Liver (tissue), 9 donors: ENCODE results near the gene FER1L5. TPM values are rescaled to one million over a fixed set of nuclear protein-coding genes. Genes with fewer than 3 reads are reported as not detected.

Experiments used
- DNase-seq: peaks from one replicate; pipeline ENCODE4 v3.0.0-alpha.2; 2017; ENCODE audit warnings: low spot score
- H3K27ac ChIP-seq, 2 donors: one replicate each; pipeline ENCODE4 v1.7.0; 2013; ENCODE audit warnings: inconsistent platforms in 2 of 2, low read length in 2 of 2, control low read depth in 1 of 2, low read depth in 1 of 2, mild to moderate bottlenecking in 1 of 2
- H3K27me3 ChIP-seq, 4 donors: one replicate each; pipeline versions ENCODE4 v1.6.1 to v1.7.0; 2013; ENCODE audit warnings: low read length in 3 of 4, inconsistent platforms in 1 of 4, mild to moderate bottlenecking in 1 of 4, moderate library complexity in 1 of 4; ENCODE audit not compliant: control insufficient read depth in 4 of 4, insufficient read depth in 4 of 4
- H3K36me3 ChIP-seq, 4 donors: one replicate each; pipeline versions ENCODE4 v1.6.1 to v1.7.0; 2013; ENCODE audit warnings: low read length in 3 of 4, mild to moderate bottlenecking in 3 of 4, low read depth in 1 of 4, moderate library complexity in 1 of 4; ENCODE audit not compliant: control insufficient read depth in 4 of 4, insufficient read depth in 3 of 4
- H3K4me1 ChIP-seq, 4 donors: one replicate each; pipeline versions ENCODE4 v1.6.1 to v1.7.0; 2013; ENCODE audit warnings: low read length in 3 of 4, mild to moderate bottlenecking in 3 of 4, moderate library complexity in 1 of 4; ENCODE audit not compliant: control insufficient read depth in 4 of 4, insufficient read depth in 4 of 4
- H3K4me3 ChIP-seq, 3 donors: one replicate each; pipeline versions ENCODE4 v1.6.1 to v1.7.0; 2013; ENCODE audit warnings: low read length in 3 of 3, control low read depth in 1 of 3, low read depth in 1 of 3, mild to moderate bottlenecking in 1 of 3
- H3K9ac ChIP-seq, 2 donors: one replicate each; pipeline ENCODE4 v1.7.0; 2013; ENCODE audit warnings: low read length in 2 of 2, mild to moderate bottlenecking in 2 of 2, moderate library complexity in 2 of 2, control low read depth in 1 of 2, low read depth in 1 of 2
- H3K9me3 ChIP-seq, 4 donors: one replicate each; pipeline versions ENCODE4 v1.6.1 to v1.7.0; 2013; ENCODE audit warnings: low read length in 3 of 4; ENCODE audit not compliant: control insufficient read depth in 4 of 4
- EGR1 ChIP-seq, 2 donors: IDR thresholded peaks; 2 replicates each; pipeline ENCODE4 v1.6.1; 2016 to 2018; ENCODE audit warnings: antibody characterized with exemption in 2 of 2, low read depth in 2 of 2
- FOXA1 ChIP-seq: IDR thresholded peaks from 2 replicates; pipeline ENCODE4 v1.6.1; 2016; ENCODE audit warnings: antibody characterized with exemption
- FOXA2 ChIP-seq: IDR thresholded peaks from 2 replicates; pipeline ENCODE4 v1.6.1; 2016; ENCODE audit warnings: antibody characterized with exemption
- GABPA ChIP-seq, 2 donors: IDR thresholded peaks in 1 of 2; conservative IDR thresholded peaks in 1 of 2; 2 replicates each; pipeline ENCODE4 v1.6.1; 2016; ENCODE audit warnings: antibody characterized with exemption in 2 of 2, mild to moderate bottlenecking in 1 of 2, moderate library complexity in 1 of 2
- HNF4A ChIP-seq, 2 donors: conservative IDR thresholded peaks; 2 replicates each; pipeline ENCODE4 v1.6.1; 2016; ENCODE audit warnings: antibody characterized with exemption in 2 of 2, mild to moderate bottlenecking in 2 of 2
- HNF4G ChIP-seq: IDR thresholded peaks from 2 replicates; pipeline ENCODE4 v1.6.1; 2016; ENCODE audit warnings: antibody characterized with exemption
- JUND ChIP-seq, 2 donors: IDR thresholded peaks; 2 replicates each; pipeline ENCODE4 v1.6.1; 2016; ENCODE audit warnings: antibody characterized with exemption in 2 of 2
- NR2F2 ChIP-seq: IDR thresholded peaks from 2 replicates; pipeline ENCODE4 v1.6.1; 2016; ENCODE audit warnings: antibody characterized with exemption
- RAD21 ChIP-seq, 2 donors: IDR thresholded peaks; 2 replicates each; pipeline ENCODE4 v1.6.1; 2016; ENCODE audit warnings: antibody characterized with exemption in 2 of 2, mild to moderate bottlenecking in 2 of 2
- RXRA ChIP-seq, 2 donors: IDR thresholded peaks; 2 replicates each; pipeline ENCODE4 v1.6.1; 2017 to 2018; ENCODE audit warnings: antibody characterized with exemption in 2 of 2, mild to moderate bottlenecking in 1 of 2
- SP1 ChIP-seq: IDR thresholded peaks from 2 replicates; pipeline ENCODE4 v1.6.1; 2018; ENCODE audit warnings: antibody characterized with exemption, mild to moderate bottlenecking
- TAF1 ChIP-seq: conservative IDR thresholded peaks from 2 replicates; pipeline ENCODE4 v1.6.1; 2016; ENCODE audit warnings: antibody characterized with exemption, mild to moderate bottlenecking
- YY1 ChIP-seq: IDR thresholded peaks from 2 replicates; pipeline ENCODE4 v1.6.1; 2016; ENCODE audit warnings: antibody characterized with exemption, mild to moderate bottlenecking
- WGBS: extraction: QIAGEN DNeasy Blood & Tissue Kit; methylation state at CpG from one replicate; pipeline ENCODE4 v1.1.7; 2013; 5-methylcytosine and 5-hydroxymethylcytosine counted together
- polyA plus RNA-seq, 2 donors: library from polyadenylated mRNA; stranded (reverse) in 1 of 2; unstranded in 1 of 2; fragments of 200-250 nt in 1 of 2; fragments of >200 nt in 1 of 2; fragmentation: Nextera tagmentation in 1 of 2; extraction: Ambion mirVana in 1 of 2; gene quantifications; one replicate each; pipeline versions ENCODE4 v1.2.1 to v1.2.3, GENCODE V29; 2013 to 2015
- total RNA-seq, 2 donors: library from RNA; depleted of rRNA; stranded (reverse); fragments of >200 nt; gene quantifications; one replicate each; pipeline ENCODE4 v1.2.3, GENCODE V29; 2014
- TF ChIP-seq, protein P1 (sequence below): IDR thresholded peaks from 2 replicates; pipeline ENCODE4 v1.6.1; 2016; ENCODE audit warnings: antibody characterized with exemption
- TF ChIP-seq, protein P2 (sequence below): fragments of 150-350 bp; IDR thresholded peaks from 2 replicates; pipeline ENCODE4 v1.5.1; 2017; ENCODE audit warnings: improper control_type of control experiment, low read depth, low read length; ENCODE audit not compliant: missing input control
- TF ChIP-seq, protein P3 (sequence below): IDR thresholded peaks from 2 replicates; pipeline ENCODE4 v1.6.1; 2016; ENCODE audit warnings: antibody characterized with exemption
- TF ChIP-seq, protein P4 (sequence below): IDR thresholded peaks from 2 replicates; pipeline ENCODE4 v1.6.1; 2016; ENCODE audit warnings: antibody characterized with exemption
- TF ChIP-seq, protein P5 (sequence below): IDR thresholded peaks from 2 replicates; pipeline ENCODE4 v1.6.1; 2016; ENCODE audit warnings: antibody characterized with exemption, mild to moderate bottlenecking
- donor health status: healthy.
- donor health status: healthy.
- donor health status: healthy.
- donor health status: healthy.
- donor health status: healthy.

Gene FER1L5
- total and polyA plus RNA-seq, 4 donors, result under 0.01 TPM; not detected in 3

DNA sequence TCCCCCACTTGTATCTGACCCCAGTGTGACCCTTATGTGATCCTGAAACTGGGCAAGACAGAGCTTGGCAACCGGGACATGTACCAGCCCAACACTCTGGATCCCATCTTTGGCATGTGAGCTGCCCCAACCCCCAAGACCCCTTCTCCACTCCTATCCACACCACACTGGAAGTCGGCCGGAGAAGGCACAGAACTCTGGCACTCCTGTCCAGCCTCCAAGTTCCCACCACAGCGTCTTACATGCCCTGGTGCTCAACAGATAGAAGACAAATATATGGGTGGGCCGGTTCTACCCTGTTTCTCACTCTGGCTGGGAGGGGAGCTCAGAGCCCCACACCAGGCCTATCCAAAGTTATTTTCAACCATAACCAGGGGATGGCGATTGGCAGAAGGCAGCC lies 56.5 kb downstream of the FER1L5 start:
- H3K4me3 ChIP-seq, result no peak overlapping the region
- peaks cover 0 to 8% (median 0%) of the 10 kb centered on the region in 4 donors for H3K36me3 ChIP-seq
- no peak for DNase-seq
- WGBS, result 95% methylated on average over 6 of the region's 6 CpGs
- H3K9me3 ChIP-seq, result no peaks in the 10 kb centered on the region
- H3K27me3 ChIP-seq, result no peaks in the 10 kb centered on the region
- H3K27ac ChIP-seq, result no peak overlapping the region
- no peak for TF ChIP-seq GABPA (IDR thresholded peaks at IDR 0.05 in 1 of 2, conservative IDR thresholded peaks at IDR 0.05 in 1 of 2)
- no peak for TF ChIP-seq FOXA1
- no peak for TF ChIP-seq FOXA2
- TF ChIP-seq, protein P1, sequence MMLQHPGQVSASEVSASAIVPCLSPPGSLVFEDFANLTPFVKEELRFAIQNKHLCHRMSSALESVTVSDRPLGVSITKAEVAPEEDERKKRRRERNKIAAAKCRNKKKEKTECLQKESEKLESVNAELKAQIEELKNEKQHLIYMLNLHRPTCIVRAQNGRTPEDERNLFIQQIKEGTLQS, result no peak
- no peak for TF ChIP-seq RXRA (IDR thresholded peaks at IDR 0.05)
- TF ChIP-seq, protein P2, sequence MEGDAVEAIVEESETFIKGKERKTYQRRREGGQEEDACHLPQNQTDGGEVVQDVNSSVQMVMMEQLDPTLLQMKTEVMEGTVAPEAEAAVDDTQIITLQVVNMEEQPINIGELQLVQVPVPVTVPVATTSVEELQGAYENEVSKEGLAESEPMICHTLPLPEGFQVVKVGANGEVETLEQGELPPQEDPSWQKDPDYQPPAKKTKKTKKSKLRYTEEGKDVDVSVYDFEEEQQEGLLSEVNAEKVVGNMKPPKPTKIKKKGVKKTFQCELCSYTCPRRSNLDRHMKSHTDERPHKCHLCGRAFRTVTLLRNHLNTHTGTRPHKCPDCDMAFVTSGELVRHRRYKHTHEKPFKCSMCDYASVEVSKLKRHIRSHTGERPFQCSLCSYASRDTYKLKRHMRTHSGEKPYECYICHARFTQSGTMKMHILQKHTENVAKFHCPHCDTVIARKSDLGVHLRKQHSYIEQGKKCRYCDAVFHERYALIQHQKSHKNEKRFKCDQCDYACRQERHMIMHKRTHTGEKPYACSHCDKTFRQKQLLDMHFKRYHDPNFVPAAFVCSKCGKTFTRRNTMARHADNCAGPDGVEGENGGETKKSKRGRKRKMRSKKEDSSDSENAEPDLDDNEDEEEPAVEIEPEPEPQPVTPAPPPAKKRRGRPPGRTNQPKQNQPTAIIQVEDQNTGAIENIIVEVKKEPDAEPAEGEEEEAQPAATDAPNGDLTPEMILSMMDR, result no peak
- TF ChIP-seq TAF1, result no peak
- no peak for TF ChIP-seq JUND (IDR thresholded peaks at IDR 0.05)
- no peak for TF ChIP-seq SP1
- no peak for TF ChIP-seq RAD21 (IDR thresholded peaks at IDR 0.05)
- TF ChIP-seq NR2F2, result no peak
- TF ChIP-seq, protein P3, sequence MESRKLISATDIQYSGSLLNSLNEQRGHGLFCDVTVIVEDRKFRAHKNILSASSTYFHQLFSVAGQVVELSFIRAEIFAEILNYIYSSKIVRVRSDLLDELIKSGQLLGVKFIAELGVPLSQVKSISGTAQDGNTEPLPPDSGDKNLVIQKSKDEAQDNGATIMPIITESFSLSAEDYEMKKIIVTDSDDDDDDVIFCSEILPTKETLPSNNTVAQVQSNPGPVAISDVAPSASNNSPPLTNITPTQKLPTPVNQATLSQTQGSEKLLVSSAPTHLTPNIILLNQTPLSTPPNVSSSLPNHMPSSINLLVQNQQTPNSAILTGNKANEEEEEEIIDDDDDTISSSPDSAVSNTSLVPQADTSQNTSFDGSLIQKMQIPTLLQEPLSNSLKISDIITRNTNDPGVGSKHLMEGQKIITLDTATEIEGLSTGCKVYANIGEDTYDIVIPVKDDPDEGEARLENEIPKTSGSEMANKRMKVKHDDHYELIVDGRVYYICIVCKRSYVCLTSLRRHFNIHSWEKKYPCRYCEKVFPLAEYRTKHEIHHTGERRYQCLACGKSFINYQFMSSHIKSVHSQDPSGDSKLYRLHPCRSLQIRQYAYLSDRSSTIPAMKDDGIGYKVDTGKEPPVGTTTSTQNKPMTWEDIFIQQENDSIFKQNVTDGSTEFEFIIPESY, result no peak
- TF ChIP-seq HNF4G, result no peak
- no peak for TF ChIP-seq YY1
- TF ChIP-seq HNF4A (conservative IDR thresholded peaks at IDR 0.05), result no peak
- TF ChIP-seq, protein P4, sequence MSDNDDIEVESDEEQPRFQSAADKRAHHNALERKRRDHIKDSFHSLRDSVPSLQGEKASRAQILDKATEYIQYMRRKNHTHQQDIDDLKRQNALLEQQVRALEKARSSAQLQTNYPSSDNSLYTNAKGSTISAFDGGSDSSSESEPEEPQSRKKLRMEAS, result no peak
- TF ChIP-seq, protein P5, sequence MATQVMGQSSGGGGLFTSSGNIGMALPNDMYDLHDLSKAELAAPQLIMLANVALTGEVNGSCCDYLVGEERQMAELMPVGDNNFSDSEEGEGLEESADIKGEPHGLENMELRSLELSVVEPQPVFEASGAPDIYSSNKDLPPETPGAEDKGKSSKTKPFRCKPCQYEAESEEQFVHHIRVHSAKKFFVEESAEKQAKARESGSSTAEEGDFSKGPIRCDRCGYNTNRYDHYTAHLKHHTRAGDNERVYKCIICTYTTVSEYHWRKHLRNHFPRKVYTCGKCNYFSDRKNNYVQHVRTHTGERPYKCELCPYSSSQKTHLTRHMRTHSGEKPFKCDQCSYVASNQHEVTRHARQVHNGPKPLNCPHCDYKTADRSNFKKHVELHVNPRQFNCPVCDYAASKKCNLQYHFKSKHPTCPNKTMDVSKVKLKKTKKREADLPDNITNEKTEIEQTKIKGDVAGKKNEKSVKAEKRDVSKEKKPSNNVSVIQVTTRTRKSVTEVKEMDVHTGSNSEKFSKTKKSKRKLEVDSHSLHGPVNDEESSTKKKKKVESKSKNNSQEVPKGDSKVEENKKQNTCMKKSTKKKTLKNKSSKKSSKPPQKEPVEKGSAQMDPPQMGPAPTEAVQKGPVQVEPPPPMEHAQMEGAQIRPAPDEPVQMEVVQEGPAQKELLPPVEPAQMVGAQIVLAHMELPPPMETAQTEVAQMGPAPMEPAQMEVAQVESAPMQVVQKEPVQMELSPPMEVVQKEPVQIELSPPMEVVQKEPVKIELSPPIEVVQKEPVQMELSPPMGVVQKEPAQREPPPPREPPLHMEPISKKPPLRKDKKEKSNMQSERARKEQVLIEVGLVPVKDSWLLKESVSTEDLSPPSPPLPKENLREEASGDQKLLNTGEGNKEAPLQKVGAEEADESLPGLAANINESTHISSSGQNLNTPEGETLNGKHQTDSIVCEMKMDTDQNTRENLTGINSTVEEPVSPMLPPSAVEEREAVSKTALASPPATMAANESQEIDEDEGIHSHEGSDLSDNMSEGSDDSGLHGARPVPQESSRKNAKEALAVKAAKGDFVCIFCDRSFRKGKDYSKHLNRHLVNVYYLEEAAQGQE, result no peak
- no peak for TF ChIP-seq EGR1 (IDR thresholded peaks at IDR 0.05; ENCODE audit: low read depth in 2 of 2)
- no peak overlapping the region for H3K9ac ChIP-seq
- no peaks in the 10 kb centered on the region for H3K4me1 ChIP-seq
